Activated naive CD8-positive, alpha-beta T cell treated with anti-CD3 and anti-CD28 coated beads, Interleukin-2, amount 50 U/mL, for 24 hours (primary cell): Measurements from ENCODE around the gene WDR93.
"Not testable (repeated sequence)": the region's sequence is repeated elsewhere in the genome, so short reads cannot be mapped to it uniquely, and the experiment has no call there.

ENCODE experiments used
- ATAC-seq: fragments of 150-1000 bp; cut with Tn5 transposase; one replicate; pipeline ENCODE4 v1.10.0; 2021
- DNase-seq: peaks from one replicate; pipeline ENCODE4 v3.0.0; 2021
- H3K27ac Mint-ChIP-seq: one replicate; pipeline ENCODE4 v1.8.0; 2021; ENCODE audit warnings: mild to moderate bottlenecking, mixed read lengths
- H3K27me3 Mint-ChIP-seq: one replicate; pipeline ENCODE4 v1.8.0; 2021; ENCODE audit warnings: mixed read lengths
- H3K36me3 Mint-ChIP-seq: one replicate; pipeline ENCODE4 v1.8.0; 2021; ENCODE audit warnings: low read depth, mixed read lengths
- H3K4me1 Mint-ChIP-seq: one replicate; pipeline ENCODE4 v1.8.0; 2021; ENCODE audit warnings: mixed read lengths
- H3K4me3 Mint-ChIP-seq: one replicate; pipeline ENCODE4 v1.8.0; 2021; ENCODE audit warnings: mild to moderate bottlenecking, moderate library complexity, mixed read lengths
- H3K9me3 Mint-ChIP-seq: one replicate; pipeline ENCODE4 v1.8.0; 2021; ENCODE audit warnings: mixed read lengths

Gene WDR93

GRCh38 chr15:89787944-89788343 lies 97.3 kb downstream of the WDR93 start:
- H3K27me3 Mint-ChIP-seq: no peaks in the 10 kb centered on the region

DNA sequence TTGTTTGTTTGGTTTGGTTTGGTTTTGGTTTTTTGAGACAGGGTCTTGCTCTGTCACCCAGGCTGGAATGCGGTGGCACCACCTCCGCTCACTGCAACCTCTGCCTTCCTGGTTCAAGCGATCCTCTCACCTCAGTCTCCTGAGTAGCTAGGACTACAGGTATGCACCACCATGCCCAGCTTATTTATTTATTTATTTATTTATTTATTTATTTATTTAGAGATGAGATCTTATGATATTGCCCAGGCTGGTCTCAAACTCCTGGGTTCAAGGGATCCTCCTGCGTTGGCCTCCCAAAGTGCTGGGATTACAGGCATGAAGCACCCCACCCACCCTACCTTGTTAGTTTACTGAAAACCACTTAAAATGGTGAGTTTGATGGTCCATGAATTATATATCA lies 98.0 kb downstream of the WDR93 start:
- not testable (repeated sequence) for H3K36me3 Mint-ChIP-seq, ATAC-seq, H3K27me3 Mint-ChIP-seq, H3K4me3 Mint-ChIP-seq, DNase-seq, H3K4me1 Mint-ChIP-seq, H3K9me3 Mint-ChIP-seq, H3K27ac Mint-ChIP-seq

More at GRCh38 chr15:89787944-89788343, 97.3 kb downstream of the WDR93 start:
- Mint-ChIP-seq H3K9me3 (peaks cover 9% of the 10 kb centered on the region), H3K4me3 (no peak overlapping the region), H3K4me1 (no peaks in the 10 kb centered on the region), H3K27ac (no peak overlapping the region), H3K36me3 (no peaks in the 10 kb centered on the region)
- ATAC-seq (no peak), DNase-seq (no peak)

GRCh38 chr15:89790206-89790605 lies 99.6 kb downstream of the WDR93 start:
- Mint-ChIP-seq H3K27ac (no peak overlapping the region), H3K9me3 (peaks cover 9% of the 10 kb centered on the region), H3K36me3 (no peaks in the 10 kb centered on the region), H3K4me1 (no peaks in the 10 kb centered on the region), H3K4me3 (no peak overlapping the region), H3K27me3 (no peaks in the 10 kb centered on the region)
- DNase-seq (no peak), ATAC-seq (no peak)

DNA sequence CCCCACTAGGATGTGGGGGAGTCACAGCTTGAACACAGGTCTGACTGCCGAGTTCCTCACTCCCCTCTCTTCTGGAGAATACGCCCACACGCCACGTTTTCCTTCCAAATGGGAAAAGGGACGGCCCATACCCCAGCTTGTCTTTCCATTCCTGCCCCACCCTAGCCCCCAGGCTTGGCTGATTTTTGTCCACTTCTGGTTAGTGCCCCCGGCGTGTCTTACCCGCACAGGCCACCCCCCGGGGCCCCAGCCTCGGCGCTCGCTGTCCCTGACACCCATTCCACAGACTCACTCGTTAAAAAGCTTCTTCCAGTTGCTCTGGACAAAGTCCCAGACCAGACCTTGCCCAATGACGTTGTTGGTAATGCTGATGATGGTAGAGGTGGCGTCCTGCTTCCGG lies 100.0 kb downstream of the WDR93 start:
- no peak for ATAC-seq
- no peaks in the 10 kb centered on the region for H3K36me3 Mint-ChIP-seq
- no peak overlapping the region for H3K27ac Mint-ChIP-seq

DNA sequence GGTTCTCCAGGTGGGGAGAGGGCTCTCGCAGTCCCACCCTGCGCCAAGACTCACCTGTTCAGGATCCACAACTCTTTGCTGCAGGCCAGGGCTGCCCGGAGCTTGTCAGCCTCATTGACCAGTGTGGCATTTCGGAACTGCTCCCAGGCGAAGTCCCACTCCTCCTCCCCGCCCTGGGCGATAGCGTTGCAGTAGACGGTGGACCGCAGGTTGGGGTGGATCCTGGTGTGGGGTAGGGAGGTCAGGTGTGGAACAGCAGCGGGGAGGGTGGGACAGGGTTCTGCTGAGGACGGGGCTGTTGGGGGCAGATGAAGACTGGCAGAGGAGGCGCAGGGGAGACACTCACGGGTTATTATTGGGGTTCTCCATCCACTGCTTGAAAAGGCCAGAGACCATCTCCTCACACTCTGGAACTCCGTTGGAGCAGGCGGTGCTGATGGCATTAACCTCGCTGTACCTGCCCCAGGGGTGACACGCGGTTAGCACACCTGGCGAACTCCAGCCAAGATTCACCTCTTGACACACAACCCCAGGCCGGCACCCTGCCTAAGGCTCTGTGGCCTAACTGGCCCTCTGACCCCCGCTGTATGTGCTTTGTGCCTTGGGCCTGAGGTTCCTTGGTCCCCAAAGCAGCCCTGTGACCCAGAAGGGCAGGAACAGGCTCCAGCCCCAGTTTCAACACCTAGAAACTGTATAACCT lies 101.6 kb downstream of the WDR93 start:
- DNase-seq (no peak), ATAC-seq (no peak)
- no peaks in the 10 kb centered on the region for H3K36me3 Mint-ChIP-seq
- no peaks in the 10 kb centered on the region for H3K4me1 Mint-ChIP-seq
- no peak overlapping the region for H3K4me3 Mint-ChIP-seq
- peaks cover 13% of the 10 kb centered on the region for H3K9me3 Mint-ChIP-seq
- no peaks in the 10 kb centered on the region for H3K27me3 Mint-ChIP-seq
- no peak overlapping the region for H3K27ac Mint-ChIP-seq

More for the DNA sequence above, 100.0 kb downstream of the WDR93 start:
- Mint-ChIP-seq H3K27me3 (no peaks in the 10 kb centered on the region), H3K4me1 (no peaks in the 10 kb centered on the region), H3K4me3 (no peak overlapping the region), H3K9me3 (peaks cover 9% of the 10 kb centered on the region)
- no peak for DNase-seq
